ENCODE results near the gene KCNK5. TPM values are rescaled to one million over a fixed set of nuclear protein-coding genes. Genes with fewer than 3 reads are reported as not detected.

KCNK5 gene, protein sequence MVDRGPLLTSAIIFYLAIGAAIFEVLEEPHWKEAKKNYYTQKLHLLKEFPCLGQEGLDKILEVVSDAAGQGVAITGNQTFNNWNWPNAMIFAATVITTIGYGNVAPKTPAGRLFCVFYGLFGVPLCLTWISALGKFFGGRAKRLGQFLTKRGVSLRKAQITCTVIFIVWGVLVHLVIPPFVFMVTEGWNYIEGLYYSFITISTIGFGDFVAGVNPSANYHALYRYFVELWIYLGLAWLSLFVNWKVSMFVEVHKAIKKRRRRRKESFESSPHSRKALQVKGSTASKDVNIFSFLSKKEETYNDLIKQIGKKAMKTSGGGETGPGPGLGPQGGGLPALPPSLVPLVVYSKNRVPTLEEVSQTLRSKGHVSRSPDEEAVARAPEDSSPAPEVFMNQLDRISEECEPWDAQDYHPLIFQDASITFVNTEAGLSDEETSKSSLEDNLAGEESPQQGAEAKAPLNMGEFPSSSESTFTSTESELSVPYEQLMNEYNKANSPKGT
- 12.0 TPM in 2 replicates for total RNA-seq

DNA sequence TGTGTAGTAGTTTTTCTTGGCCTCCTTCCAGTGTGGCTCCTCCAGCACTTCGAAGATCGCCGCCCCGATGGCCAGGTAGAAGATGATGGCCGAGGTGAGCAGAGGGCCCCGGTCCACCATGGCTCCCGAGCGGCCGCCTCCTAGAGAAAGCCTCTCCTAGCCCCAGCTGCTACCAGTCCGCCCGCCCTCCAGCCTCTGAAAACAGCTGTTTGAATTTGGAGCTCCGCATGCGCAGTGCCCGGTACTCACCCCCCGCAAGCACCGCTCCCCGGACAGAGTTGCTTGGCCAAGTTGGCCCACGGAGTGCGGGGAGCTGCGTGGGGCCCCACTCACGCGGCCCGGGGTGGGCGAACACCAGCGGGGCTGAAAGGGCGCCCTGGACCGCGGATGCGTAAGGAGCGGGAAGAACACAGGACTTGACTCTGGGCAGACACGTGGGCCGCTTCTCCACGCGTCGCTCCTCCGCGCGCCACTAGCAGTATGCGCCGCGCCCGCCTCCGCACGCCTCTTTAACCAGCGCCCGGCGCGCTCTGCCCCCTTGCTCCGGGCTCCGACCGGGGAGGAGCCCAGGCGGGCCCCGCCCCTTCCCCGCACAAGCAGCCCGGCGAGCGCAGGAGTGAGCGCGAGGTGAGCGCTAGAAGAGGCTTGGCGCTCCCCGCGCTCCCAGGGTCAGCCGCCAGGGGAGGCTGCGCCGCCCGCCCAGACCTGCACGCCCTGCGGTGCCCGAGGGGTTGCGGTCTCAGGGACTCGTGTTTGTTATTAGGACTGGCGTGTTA lies at the start of gene KCNK5:
TSS of gene KCNK5 (minus strand) at position 484 of the 776 bp plus-strand sequence. CDS start at position 120, 364 bp downstream.
- intact Hi-C loops (cut with micrococcal nuclease), result loop anchor here (1.0 to 5.0 kb wide), 8 partner anchors 10 to 1843 kb away; partner anchors contain the start of genes NFYA and OARD1

GRCh38 chr6:39276379-39276995 lies 47.2 kb upstream of the KCNK5 start:
- intact Hi-C loops (cut with micrococcal nuclease), result no loop called here

DNA sequence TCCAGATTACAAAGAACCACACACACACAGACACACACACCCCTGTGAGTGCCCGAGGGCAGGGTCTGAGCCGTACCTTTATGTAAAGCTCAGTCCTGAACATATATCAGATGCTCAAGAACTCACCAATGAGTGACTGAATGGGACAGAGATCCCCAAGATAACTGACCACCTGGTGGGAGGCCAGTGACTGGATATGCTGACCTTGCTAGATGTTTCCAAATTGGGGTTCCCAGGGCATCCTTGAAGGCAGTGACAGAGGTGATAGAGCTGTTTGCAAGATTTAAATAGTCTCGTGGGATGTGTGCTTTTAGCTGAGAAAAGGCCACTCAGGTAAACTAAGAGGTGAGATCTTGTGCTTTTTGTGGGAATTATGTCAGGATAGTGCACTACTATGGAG lies 45.6 kb upstream of the KCNK5 start:
- intact Hi-C loops (cut with micrococcal nuclease), result no loop called here

DNA sequence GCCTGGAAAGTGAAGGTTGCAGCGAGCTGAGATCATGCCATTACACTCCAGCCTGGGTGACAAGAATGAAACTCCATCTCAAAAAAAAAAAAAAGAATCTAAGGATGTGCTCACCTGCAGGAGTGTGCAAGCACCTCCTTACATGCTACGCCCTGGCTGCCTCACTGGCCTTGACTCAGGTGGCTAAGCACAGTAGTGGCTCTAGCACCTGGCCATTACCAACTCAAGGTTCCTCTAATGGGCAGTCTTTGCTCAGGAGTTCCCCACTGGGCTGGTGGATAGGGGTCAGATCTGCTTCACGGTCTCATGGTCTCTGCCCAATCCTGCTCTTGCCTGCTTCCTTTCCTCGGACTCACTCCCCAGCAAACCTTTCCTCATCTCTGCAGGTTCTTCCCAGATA lies 45.2 kb upstream of the KCNK5 start:
- intact Hi-C loops (cut with micrococcal nuclease), result no loop called here

- intact Hi-C loops (cut with micrococcal nuclease), result no loop called here
Measured at GRCh38 chr6:39273406-39273821, 44.1 kb upstream of the KCNK5 start.

GRCh38 chr6:39269961-39270360 lies 40.7 kb upstream of the KCNK5 start:
- intact Hi-C loops (cut with micrococcal nuclease), result no loop called here

GRCh38 chr6:39268721-39269120 lies 39.4 kb upstream of the KCNK5 start:
- intact Hi-C loops (cut with micrococcal nuclease), result no loop called here

- intact Hi-C loops (cut with micrococcal nuclease), result no loop called here
Measured at GRCh38 chr6:39268171-39268570, 38.9 kb upstream of the KCNK5 start.

DNA sequence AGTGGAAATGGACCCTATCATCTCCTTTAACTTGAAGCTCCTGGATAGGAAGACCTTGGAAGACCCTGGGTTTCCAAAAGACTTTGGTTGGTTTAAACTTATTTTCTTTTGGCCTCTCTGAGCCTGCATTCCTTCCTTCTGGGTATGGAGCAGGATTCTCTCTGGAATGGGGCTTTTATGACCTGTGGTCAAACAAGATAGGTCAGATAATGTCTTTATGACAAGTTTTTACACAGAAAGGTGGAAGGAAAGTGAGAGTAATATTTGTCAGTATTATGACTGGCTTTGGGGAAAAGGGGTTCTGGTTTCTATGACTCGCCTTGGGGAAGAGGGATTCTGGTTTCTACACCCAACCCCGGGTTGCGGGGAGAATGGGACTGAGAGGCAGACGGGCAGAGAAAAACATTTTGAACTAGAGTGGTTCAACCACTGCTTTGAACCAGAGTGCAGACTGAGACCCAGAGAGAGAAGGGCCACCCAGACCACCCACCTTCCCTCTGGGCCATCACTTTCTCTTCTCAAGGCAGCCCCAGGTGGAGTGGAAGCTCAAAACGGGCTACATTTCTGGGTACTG lies 37.6 kb upstream of the KCNK5 start:
- intact Hi-C loops (cut with micrococcal nuclease), result no loop called here

- intact Hi-C loops (cut with micrococcal nuclease), result no loop called here
Measured at GRCh38 chr6:39266375-39266774, 37.1 kb upstream of the KCNK5 start.

DNA sequence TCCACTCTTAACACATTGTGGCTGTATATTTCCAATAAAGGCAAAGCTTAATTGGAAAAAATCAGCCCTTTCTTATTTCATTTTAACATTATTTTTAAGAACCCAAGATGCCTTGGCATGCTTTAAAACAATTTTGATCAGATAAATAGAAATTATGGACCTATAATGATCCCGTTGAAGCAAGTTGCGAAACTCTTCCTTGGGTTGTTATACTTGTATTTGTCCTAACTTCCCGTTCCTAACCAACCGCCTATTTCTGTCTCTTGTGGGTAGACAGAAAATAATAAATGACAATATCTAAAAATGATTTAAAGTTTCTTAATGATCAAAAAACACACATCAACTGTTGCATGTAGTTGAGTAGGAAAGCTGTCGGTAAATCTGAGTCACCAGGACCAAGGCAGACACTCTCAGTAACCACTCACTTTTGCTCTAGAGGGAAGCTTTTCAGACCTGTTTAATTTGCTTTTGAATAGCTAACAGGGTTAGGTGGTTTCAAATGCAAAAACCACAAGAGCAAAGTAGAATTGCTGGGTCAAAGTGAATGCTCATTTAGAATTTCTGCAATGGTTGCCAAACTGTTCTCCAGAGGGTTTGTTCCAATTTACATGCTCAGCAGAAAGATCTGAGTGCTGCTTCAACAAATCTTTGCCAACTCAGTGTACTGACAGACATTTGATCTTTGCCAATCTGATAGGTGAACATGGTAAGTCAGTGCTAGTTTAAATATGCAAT lies 34.2 kb upstream of the KCNK5 start:
- intact Hi-C loops (cut with micrococcal nuclease), result no loop called here

DNA sequence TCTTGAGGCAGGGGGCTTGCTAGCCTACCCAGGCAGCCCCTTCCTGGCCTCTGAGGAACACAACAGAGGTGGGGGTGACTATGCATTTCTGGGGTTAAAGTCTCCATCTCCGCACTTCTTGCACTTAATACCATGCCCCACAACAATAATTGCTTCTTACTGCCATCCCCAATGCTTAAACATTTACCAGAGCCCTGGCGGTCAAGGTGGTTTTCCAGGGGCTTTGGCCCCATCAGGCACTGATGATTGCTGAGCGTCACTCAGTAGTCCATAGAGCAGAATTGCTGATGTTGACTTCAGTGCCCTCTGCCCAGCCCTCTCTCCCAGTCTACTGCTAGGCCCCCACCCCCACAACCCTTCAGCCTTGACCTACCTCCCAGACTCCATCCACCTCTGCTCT lies 32.5 kb upstream of the KCNK5 start:
- intact Hi-C loops (cut with micrococcal nuclease), result no loop called here

GRCh38 chr6:39260953-39261352 lies 31.7 kb upstream of the KCNK5 start:
- intact Hi-C loops (cut with micrococcal nuclease), result no loop called here

DNA sequence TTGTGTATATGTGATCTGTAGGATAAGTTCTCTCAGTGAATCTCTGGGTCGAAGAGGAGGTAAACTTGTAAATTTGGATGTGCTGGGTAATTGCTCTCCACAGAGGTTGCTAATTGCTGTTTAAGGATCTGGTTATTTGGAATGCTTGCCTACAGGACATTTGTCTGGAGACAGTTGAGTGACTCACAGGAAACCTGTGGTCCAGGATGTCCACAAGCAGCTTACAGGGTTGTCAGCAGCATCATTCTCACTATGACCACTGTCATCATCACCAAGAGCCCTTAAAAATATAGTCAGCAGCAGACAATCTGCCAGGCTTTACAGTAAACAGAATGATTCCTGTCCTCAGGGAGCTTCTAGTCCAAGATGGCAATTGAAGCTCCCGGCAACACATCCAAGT lies 31.2 kb upstream of the KCNK5 start:
- intact Hi-C loops (cut with micrococcal nuclease), result no loop called here

GRCh38 chr6:39256294-39256940 lies 27.1 kb upstream of the KCNK5 start:
- intact Hi-C loops (cut with micrococcal nuclease), result no loop called here

- intact Hi-C loops (cut with micrococcal nuclease), result no loop called here
Measured at GRCh38 chr6:39254999-39255535, 25.8 kb upstream of the KCNK5 start.

- intact Hi-C loops (cut with micrococcal nuclease), result no loop called here
Measured at GRCh38 chr6:39251406-39251805, 22.1 kb upstream of the KCNK5 start.

DNA sequence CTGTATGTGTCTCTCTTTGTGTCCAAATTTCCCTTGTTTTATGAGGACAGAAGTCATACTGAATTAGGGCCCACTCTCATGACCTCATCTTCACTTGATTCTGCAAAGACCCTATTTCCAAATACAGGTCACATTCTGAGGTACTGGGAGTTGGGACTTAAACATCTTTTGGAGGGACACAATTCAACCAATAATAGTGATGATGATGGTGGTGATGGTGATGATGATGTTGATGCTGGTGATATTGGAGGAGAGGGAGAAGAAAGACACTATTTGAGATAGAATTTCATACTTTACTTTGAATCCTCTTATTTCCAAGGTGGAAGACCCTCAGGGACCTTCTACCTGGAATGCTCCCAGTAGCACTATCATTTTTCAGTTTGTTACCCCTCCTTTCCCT lies 21.2 kb upstream of the KCNK5 start:
- intact Hi-C loops (cut with micrococcal nuclease), result no loop called here

DNA sequence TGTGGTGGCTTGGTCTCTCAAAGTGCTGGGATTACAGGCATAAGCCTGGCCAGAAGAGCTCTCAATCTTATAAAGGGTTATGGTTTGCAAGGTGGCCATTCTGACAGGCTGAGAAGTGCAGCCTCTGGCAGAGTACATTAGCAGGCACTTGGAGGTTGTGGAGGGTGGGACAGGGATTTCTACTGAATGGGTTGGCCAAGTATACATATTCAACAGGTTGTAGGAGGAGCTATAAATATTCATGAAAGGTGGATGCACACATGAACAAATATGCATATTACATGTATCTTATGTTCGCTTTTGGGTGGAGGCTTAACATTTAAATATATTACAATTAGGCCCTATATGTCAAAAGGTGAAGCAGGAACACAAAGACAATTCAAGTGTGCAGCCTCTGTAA lies 20.0 kb upstream of the KCNK5 start:
- intact Hi-C loops (cut with micrococcal nuclease), result no loop called here

DNA sequence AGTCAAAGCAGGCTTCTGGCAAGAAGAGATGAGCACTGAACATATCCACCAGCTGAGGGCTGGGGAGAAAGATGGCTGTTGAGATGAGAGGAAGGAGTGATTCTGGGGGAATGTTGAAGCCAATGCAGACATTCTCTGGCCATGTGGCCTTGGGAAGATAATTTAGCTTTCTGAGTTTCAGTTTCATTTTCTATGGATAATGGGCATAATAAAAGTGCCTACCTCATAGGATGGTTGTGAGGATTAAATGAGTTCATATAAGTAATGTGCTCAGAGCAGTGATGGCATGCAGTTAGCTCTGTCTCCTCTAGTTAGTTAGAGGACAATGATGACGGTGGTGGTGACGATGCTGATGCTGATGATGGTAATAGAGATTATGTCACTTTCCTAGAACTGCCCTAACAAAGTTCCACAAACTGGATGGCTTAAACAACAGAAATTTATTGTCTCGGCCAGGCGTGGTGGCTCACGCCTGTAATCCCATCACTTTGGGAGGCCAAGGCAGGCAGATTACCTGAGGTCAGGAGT lies 18.5 kb upstream of the KCNK5 start:
- intact Hi-C loops (cut with micrococcal nuclease), result no loop called here

Measured in T-helper 1 cell treated with Interleukin-12 subunit alpha and Interleukin-12 subunit beta and Interleukin-4 antibody, amounts not matched to agents 30 ng/mL and 1 ng/mL, for 36 hours (primary cell).